Muscle layer of colon (tissue), 2 donors: ENCODE measurements around the gene CCDC71L.
"Not testable (repeated sequence)": the region's sequence is repeated elsewhere in the genome, so short reads cannot be mapped to it uniquely, and the experiment has no call there.

Experiments
- H3K27ac ChIP-seq: one replicate; pipeline ENCODE4 v1.7.0; 2013; ENCODE audit warnings: low read depth, mild to moderate bottlenecking, low read length, moderate library complexity
- H3K27me3 ChIP-seq, 2 donors: one replicate each; pipeline ENCODE4 v1.7.0; 2013; ENCODE audit warnings: low read length in 2 of 2, mild to moderate bottlenecking in 2 of 2; ENCODE audit not compliant: insufficient read depth in 2 of 2, control insufficient read depth in 1 of 2
- H3K36me3 ChIP-seq: one replicate; pipeline ENCODE4 v1.7.0; 2013; ENCODE audit warnings: mild to moderate bottlenecking, low read length; ENCODE audit not compliant: insufficient read depth
- H3K4me1 ChIP-seq: one replicate; pipeline ENCODE4 v1.7.0; 2013; ENCODE audit warnings: mild to moderate bottlenecking, low read length; ENCODE audit not compliant: insufficient read depth
- H3K4me3 ChIP-seq, 2 donors: one replicate each; pipeline ENCODE4 v1.7.0; 2013; ENCODE audit warnings: low read length in 2 of 2, low read depth in 1 of 2, mild to moderate bottlenecking in 1 of 2, moderate library complexity in 1 of 2
- H3K9ac ChIP-seq: one replicate; pipeline ENCODE4 v1.7.0; 2013; ENCODE audit warnings: low read length
- H3K9me3 ChIP-seq: one replicate; pipeline ENCODE4 v1.7.0; 2013; ENCODE audit warnings: mild to moderate bottlenecking, low read length
- donor health status: abdominal sarcoma.
- donor health status: Adenocarcinoma of cecum.

Gene CCDC71L

DNA sequence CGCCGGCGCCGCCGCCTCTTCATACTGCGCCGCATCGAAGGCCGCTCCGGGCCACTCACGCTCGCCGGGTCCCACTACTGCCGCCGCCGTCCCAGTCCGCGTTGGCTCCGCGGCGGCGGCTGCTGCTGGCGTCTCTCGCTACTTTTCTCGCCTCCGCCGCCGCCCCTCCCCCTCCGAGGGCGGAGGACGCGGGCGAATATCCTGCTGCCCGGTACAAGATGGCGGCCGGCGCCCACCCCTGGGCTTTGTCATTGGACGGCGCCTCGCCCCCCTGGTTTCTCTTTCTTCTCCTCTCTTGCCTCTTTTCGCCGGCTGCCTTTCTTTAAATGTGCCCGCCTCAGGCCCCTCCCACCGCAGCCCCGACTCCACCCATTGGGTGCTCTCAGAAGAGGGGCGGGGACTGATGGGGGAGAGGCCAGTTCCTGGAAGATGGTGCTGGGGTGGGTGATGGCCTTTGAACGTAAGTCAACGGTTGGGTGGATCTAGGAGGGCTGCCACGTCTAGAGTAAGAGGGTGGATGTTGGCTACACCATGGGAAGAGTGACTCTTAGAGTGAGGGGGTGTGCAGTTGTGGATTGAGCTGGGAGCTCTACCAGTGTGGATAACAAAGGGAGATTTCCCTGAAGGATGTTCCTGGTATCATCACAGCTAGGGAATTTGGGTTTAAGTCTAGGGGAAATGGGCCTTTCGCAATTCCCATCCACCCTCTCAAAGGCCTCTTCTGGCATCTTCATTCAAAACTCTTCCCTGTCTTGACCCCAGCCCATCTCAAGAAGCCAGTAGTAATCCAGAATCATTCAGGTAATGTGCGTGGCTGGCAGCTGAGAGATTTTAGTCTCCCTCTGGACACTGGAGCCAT is at the start of gene CCDC71L:
CCDC71L (minus strand) TSS at position 297 of the 859 bp plus-strand sequence; CDS start at position 35, 262 bp downstream.
- no peaks in the 10 kb centered on the region for H3K9me3 ChIP-seq
- H3K27me3 ChIP-seq, result no peaks in the 10 kb centered on the region
- H3K4me1 ChIP-seq, result peaks cover 18% of the 10 kb centered on the region
- H3K27ac ChIP-seq, result peak within 1 kb of the TSS; percentile 86
- H3K9ac ChIP-seq, result peak within 1 kb of the TSS; percentile 79
- H3K4me3 ChIP-seq, result peak within 1 kb of the TSS; percentile 79
- no peaks in the 10 kb centered on the region for H3K36me3 ChIP-seq

DNA sequence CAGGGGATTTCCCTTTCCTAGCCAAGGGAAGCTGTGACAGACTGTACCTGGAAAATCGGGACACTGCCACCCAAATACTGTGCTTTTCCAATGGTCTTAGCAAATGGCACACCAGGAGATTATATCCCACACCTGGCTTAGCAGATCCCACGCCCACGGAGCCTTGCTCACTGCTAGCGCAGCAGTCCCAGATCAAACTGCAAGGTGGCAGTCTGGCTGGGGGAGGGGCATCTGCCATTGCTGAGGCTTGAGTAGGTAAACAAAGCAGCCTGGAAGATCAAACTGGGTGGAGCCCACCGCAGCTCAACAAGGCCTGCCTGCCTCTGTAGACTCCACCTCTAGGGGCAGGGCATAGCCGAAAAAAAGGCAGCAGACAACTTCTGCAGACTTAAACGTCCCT is 48.6 kb upstream of the CCDC71L start:
- not testable (repeated sequence) for H3K9me3 ChIP-seq, H3K4me1 ChIP-seq, H3K9ac ChIP-seq, H3K27me3 ChIP-seq, H3K4me3 ChIP-seq, H3K36me3 ChIP-seq, H3K27ac ChIP-seq

- H3K9me3 ChIP-seq, result peaks cover 4% of the 10 kb centered on the region
- H3K4me3 ChIP-seq, result no peak overlapping the region
- H3K9ac ChIP-seq, result no peak overlapping the region
- no peaks in the 10 kb centered on the region for H3K4me1 ChIP-seq
- H3K36me3 ChIP-seq, result no peaks in the 10 kb centered on the region
- H3K27me3 ChIP-seq, result no peaks in the 10 kb centered on the region
- H3K27ac ChIP-seq, result no peak overlapping the region
These were observed 43.3 kb upstream of the CCDC71L start for GRCh38 chr7:106704000-106704840.

GRCh38 chr7:106693677-106694353 is 32.9 kb upstream of the CCDC71L start:
- Histone ChIP-seq H3K36me3 (no peaks in the 10 kb centered on the region), H3K27ac (no peak overlapping the region), H3K27me3 (no peaks in the 10 kb centered on the region), H3K4me3 (no peak overlapping the region), H3K4me1 (no peaks in the 10 kb centered on the region), H3K9me3 (no peaks in the 10 kb centered on the region), H3K9ac (no peak overlapping the region)

GRCh38 chr7:106692450-106693051 is 31.6 kb upstream of the CCDC71L start:
- Histone ChIP-seq H3K9me3 (no peaks in the 10 kb centered on the region), H3K27me3 (no peaks in the 10 kb centered on the region), H3K4me1 (no peaks in the 10 kb centered on the region), H3K9ac (no peak overlapping the region), H3K36me3 (no peaks in the 10 kb centered on the region), H3K4me3 (no peak overlapping the region), H3K27ac (no peak overlapping the region)

DNA sequence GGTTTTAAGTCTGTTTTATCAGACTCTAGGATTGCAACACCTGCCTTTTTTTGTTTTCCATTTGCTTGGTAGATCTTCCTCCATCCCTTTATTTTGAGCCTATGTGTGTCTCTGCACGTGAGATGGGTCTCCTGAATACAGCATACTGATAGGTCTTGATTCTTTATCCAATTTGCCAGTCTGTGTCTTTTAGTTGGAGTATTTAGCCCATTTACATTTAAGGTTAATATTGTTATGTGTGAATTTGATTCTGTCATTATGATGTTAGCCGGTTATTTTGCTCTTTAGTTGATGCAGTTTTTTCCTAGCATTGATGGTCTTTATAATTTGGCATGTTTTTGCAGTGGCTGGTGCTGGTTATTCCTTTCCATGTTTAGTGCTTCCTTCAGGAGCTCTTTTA is 27.2 kb upstream of the CCDC71L start:
- not testable (repeated sequence) for H3K9me3 ChIP-seq, H3K4me3 ChIP-seq, H3K27me3 ChIP-seq, H3K36me3 ChIP-seq, H3K4me1 ChIP-seq, H3K27ac ChIP-seq, H3K9ac ChIP-seq

- Histone ChIP-seq H3K9ac (no peak overlapping the region), H3K36me3 (no peaks in the 10 kb centered on the region), H3K4me1 (no peaks in the 10 kb centered on the region), H3K27me3 (no peaks in the 10 kb centered on the region), H3K4me3 (no peak overlapping the region), H3K9me3 (no peaks in the 10 kb centered on the region), H3K27ac (no peak overlapping the region)
These were observed 23.0 kb upstream of the CCDC71L start for GRCh38 chr7:106683941-106684340.

- H3K27ac ChIP-seq, result no peak overlapping the region
- H3K9ac ChIP-seq, result no peak overlapping the region
- H3K27me3 ChIP-seq, result no peaks in the 10 kb centered on the region
- H3K4me3 ChIP-seq, result no peak overlapping the region
- H3K36me3 ChIP-seq, result no peaks in the 10 kb centered on the region
- H3K9me3 ChIP-seq, result no peaks in the 10 kb centered on the region
- no peaks in the 10 kb centered on the region for H3K4me1 ChIP-seq
These were observed 21.0 kb upstream of the CCDC71L start for GRCh38 chr7:106681815-106682495.

DNA sequence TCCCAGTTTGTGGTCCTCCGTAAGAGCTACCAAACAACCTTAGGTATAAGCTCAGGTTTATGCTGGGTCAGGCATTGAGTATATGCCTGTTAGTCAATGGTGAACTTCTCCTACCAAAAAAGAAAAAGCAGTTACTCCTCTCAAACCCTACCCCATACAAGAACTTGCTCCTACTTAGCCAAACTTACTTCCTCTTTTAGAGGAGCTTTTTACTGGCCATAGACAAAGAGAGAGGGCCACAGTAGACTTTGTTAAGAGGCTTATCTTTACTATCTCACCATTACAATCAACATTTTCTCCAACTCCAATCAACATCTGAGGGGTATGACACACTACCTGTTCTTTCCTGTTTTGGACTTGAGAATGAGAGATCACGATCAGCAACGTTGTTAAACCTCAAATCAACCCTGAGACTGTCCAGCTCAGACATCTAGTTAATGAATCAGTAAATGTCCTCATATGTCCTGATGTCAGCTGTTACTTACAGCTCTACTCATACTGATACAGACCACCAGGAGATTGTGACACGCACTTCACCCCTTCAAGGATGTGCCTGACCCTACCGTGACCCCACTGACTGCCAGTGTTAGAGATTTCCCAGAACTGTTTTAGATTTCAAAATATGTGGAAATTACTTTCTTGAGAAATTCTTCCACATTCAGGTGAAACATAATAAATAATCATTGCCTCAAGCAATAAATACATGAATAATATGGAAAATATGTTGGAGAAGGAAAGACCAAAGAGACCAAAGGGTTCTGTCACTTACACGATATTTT is 18.4 kb upstream of the CCDC71L start:
- Histone ChIP-seq H3K4me3 (no peak overlapping the region), H3K9me3 (no peaks in the 10 kb centered on the region), H3K36me3 (no peaks in the 10 kb centered on the region), H3K27ac (no peak overlapping the region), H3K9ac (no peak overlapping the region), H3K4me1 (no peaks in the 10 kb centered on the region), H3K27me3 (no peaks in the 10 kb centered on the region)

- H3K27ac ChIP-seq, result no peak overlapping the region
These were observed 17.8 kb upstream of the CCDC71L start for GRCh38 chr7:106678795-106679152.

More at GRCh38 chr7:106678795-106679152, 17.8 kb upstream of the CCDC71L start:
- Histone ChIP-seq H3K4me1 (no peaks in the 10 kb centered on the region), H3K27me3 (no peaks in the 10 kb centered on the region), H3K9me3 (no peaks in the 10 kb centered on the region), H3K4me3 (no peak overlapping the region), H3K9ac (no peak overlapping the region), H3K36me3 (no peaks in the 10 kb centered on the region)
